ENCODE data around the gene ADAMTS17.

GRCh38 chr15:100334015-100334414 is 7.8 kb downstream of the ADAMTS17 start:
- TF ChIP-seq CTCF (IDR thresholded peaks at IDR 0.05 in 2 of 3, conservative IDR thresholded peaks at IDR 0.05 in 1 of 3; ENCODE audit: borderline replicate concordance in 1 of 3, insufficient read depth in 1 of 3, low read depth in 2 of 3, low read length in 2 of 3) = no peak
- no peak for TF ChIP-seq EZH2phosphoT487 (IDR thresholded peaks at IDR 0.05; ENCODE audit: borderline replicate concordance)
- no peak for TF ChIP-seq ZBTB33 (IDR thresholded peaks at IDR 0.05; ENCODE audit: extremely low read depth, insufficient replicate concordance, low read length)
- no peak for TF ChIP-seq ATF3 (IDR thresholded peaks at IDR 0.05)
- TF ChIP-seq POLR2A (IDR thresholded peaks at IDR 0.05; ENCODE audit: borderline replicate concordance, extremely low read depth, insufficient read depth, insufficient read length) = no peak
- TF ChIP-seq TCF7L2 (IDR thresholded peaks at IDR 0.05; ENCODE audit: borderline replicate concordance, extremely low read depth, insufficient read depth, insufficient read length) = no peak
- no peak for TF ChIP-seq EZH2 (IDR thresholded peaks at IDR 0.05)

All from HCT116 (cell line).